Stimulated activated CD4-positive, alpha-beta T cell treated with anti-CD3 and anti-CD28 coated beads, Interleukin-15, amount 100 ng/mL, for 24 hours (primary cell): ENCODE results near the gene CT45A3.
"Not testable (repeated sequence)": the region's sequence is repeated elsewhere in the genome, so short reads cannot be mapped to it uniquely, and the experiment has no call there.

Experiments used
- DNase-seq: peaks from one replicate; pipeline ENCODE4 v3.0.0-alpha.2; 2020

Gene CT45A3

GRCh38 chrX:135768091-135768490 is at the start of gene CT45A3:
CT45A3 (minus strand) TSS chrX:135768191; CDS start chrX:135764444, 3,747 bp downstream.
- DNase-seq: not testable (repeated sequence)

- not testable (repeated sequence) for DNase-seq
Measured at GRCh38 chrX:135802687-135803086, 34.7 kb upstream of the CT45A3 start, which contains the start of gene CT45A6. CT45A6 (minus strand) TSS chrX:135802787; CDS start chrX:135798993, 3,794 bp downstream.

GRCh38 chrX:135785403-135785802 is 17.4 kb upstream of the CT45A3 start, which contains the start of gene CT45A5:
CT45A5 (minus strand) TSS chrX:135785503; CDS start chrX:135781729, 3,774 bp downstream.
- DNase-seq: not testable (repeated sequence)

- DNase-seq: not testable (repeated sequence)
Measured at GRCh38 chrX:135744739-135745138, 23.3 kb downstream of the CT45A3 start.

- no peak for DNase-seq
Measured at GRCh38 chrX:135741192-135741715, 26.7 kb downstream of the CT45A3 start.

GRCh38 chrX:135740681-135741149 is 27.3 kb downstream of the CT45A3 start:
- DNase-seq: peak; percentile 79

- no peak for DNase-seq
Measured at GRCh38 chrX:135737366-135738071, 30.5 kb downstream of the CT45A3 start.

GRCh38 chrX:135734666-135735065 is 33.3 kb downstream of the CT45A3 start:
- not testable (repeated sequence) for DNase-seq

GRCh38 chrX:135713795-135714194 is 54.2 kb downstream of the CT45A3 start:
- DNase-seq: no peak

- peak; percentile 60 for DNase-seq
Measured at GRCh38 chrX:135713183-135713689, 54.8 kb downstream of the CT45A3 start, which contains the start of gene CT45A1. CT45A1 (plus strand) TSS chrX:135713639; CDS start chrX:135718941, 5,302 bp downstream.
